Esophagus squamous epithelium (tissue), 5 donors: Measurements from ENCODE around the gene OS9. TPM values are rescaled to one million over a fixed set of nuclear protein-coding genes. Genes with fewer than 3 reads are reported as not detected.

Experiments
- DNase-seq: peaks from one replicate; lab custom pipeline; 2025; lab: John Stamatoyannopoulos, UW
- H3K27ac ChIP-seq, 4 donors: fragments of 200-600 bp; sonication (generic); one replicate each; pipeline ENCODE4 v1.5.1; 2016 to 2019; ENCODE audit warnings: mild to moderate bottlenecking in 1 of 4
- H3K27me3 ChIP-seq, 4 donors: fragments of 200-600 bp; sonication (generic); 1 replicate in 3 of 4; 2 replicates in 1 of 4; pipeline versions ENCODE4 v1.5.1 to v1.6.0; 2017 to 2021; ENCODE audit warnings: antibody characterized with exemption in 1 of 4
- H3K36me3 ChIP-seq, 3 donors: fragments of 200-600 bp; sonication (generic); one replicate each; pipeline ENCODE4 v1.5.1; 2016 to 2019
- H3K4me1 ChIP-seq, 3 donors: fragments of 200-600 bp; sonication (generic); one replicate each; pipeline ENCODE4 v1.5.1; 2017 to 2019
- H3K4me3 ChIP-seq, 4 donors: fragments of 200-600 bp; sonication (generic); 1 replicate in 3 of 4; 2 replicates in 1 of 4; pipeline ENCODE4 v1.5.1; 2016 to 2019; ENCODE audit warnings: mild to moderate bottlenecking in 2 of 4, moderate library complexity in 1 of 4
- H3K9me3 ChIP-seq, 3 donors: fragments of 200-600 bp; sonication (generic); one replicate each; pipeline ENCODE4 v1.5.1; 2016 to 2019
- POLR2A ChIP-seq, 4 donors: fragments of 450-650 bp; IDR thresholded peaks; one replicate each; pipeline ENCODE4 v1.6.1; 2017; ENCODE audit warnings: antibody characterized with exemption in 4 of 4, mild to moderate bottlenecking in 4 of 4, moderate library complexity in 3 of 4
- WGBS, 2 donors: methylation state at CpG; one replicate each; pipeline ENCODE4 v1.1.5; 2018; 5-methylcytosine and 5-hydroxymethylcytosine counted together
- intact Hi-C: fragments of 100-400 bp; cut with DNase I; formaldehyde crosslinking; loops from one replicate; pipeline ENCODE4 v1.15.0; 2022
- total RNA-seq, 4 donors: library from RNA; depleted of rRNA; stranded (reverse); fragments of >200 nt; gene quantifications; one replicate each; pipeline ENCODE4 v1.1.0, GENCODE V29; 2016
- TF ChIP-seq, protein P1 (sequence below), 6 experiments: fragments of 450-650 bp in 4 of 6; fragments of 200-600 bp in 2 of 6; sonication (generic) in 2 of 6; IDR thresholded peaks; one replicate each; pipeline ENCODE4 v1.5.1; 2016 to 2019; ENCODE audit warnings: antibody characterized with exemption in 6 of 6, mild to moderate bottlenecking in 4 of 6, moderate library complexity in 4 of 6
- donor health status: DM: yes; HTN: yes; CAD: no.

OS9 gene
- total RNA-seq, 4 donors from 2014 or later: 151 to 231 (median 168) TPM

DNA sequence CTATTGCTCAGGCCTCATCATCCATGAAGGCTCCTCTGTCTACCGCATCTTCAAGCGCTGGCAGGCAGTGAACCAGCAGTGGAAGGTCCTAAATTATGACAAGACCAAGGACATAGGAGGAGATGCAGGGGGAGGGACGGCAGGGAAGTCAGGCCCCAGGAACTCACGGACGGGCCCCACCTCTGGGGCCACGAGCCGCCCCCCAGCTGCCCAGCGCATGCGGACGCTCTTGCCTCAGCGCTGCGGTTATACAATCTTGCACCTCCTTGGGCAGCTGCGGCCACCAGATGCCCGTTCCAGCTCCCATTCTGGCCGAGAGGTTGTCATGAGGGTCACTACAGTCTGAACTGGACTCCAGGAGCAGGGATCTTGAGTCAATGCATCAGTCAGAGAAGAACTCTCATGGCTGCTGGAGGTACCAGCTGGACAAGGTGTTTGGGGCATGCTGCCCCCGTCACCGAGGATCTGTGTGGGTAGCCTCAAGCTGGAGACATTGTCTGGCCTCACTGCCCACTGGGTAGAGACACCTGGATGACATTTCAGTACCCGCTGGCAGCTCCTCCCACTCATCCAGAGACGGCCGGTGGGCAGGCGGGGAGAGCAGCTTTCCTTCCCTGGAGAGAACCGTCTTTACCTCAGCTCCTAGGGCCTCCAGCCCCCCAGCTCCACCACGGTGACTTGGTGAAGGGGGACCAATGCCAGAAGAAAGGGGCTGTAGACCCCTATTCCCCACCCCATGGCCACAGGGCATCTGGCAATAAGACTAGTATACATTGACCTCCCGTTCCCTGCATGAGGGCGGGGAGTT lies 64.8 kb downstream of the OS9 start:
- no peak for DNase-seq
- Histone ChIP-seq H3K9me3 (no peaks in the 10 kb centered on the region), H3K27ac (no peak overlapping the region), H3K36me3 (peaks cover 0 to 19% (median 0%) of the 10 kb centered on the region in 3 donors), H3K27me3 (peaks cover 0 to 18% (median 0%) of the 10 kb centered on the region in 4 donors), H3K4me3 (no peak overlapping the region), H3K4me1 (peaks cover 14 to 29% (median 18%) of the 10 kb centered on the region in 3 donors)
- intact Hi-C loops: no loop called here
- no peak for TF ChIP-seq POLR2A (IDR thresholded peaks at IDR 0.05)
- TF ChIP-seq, protein P1, sequence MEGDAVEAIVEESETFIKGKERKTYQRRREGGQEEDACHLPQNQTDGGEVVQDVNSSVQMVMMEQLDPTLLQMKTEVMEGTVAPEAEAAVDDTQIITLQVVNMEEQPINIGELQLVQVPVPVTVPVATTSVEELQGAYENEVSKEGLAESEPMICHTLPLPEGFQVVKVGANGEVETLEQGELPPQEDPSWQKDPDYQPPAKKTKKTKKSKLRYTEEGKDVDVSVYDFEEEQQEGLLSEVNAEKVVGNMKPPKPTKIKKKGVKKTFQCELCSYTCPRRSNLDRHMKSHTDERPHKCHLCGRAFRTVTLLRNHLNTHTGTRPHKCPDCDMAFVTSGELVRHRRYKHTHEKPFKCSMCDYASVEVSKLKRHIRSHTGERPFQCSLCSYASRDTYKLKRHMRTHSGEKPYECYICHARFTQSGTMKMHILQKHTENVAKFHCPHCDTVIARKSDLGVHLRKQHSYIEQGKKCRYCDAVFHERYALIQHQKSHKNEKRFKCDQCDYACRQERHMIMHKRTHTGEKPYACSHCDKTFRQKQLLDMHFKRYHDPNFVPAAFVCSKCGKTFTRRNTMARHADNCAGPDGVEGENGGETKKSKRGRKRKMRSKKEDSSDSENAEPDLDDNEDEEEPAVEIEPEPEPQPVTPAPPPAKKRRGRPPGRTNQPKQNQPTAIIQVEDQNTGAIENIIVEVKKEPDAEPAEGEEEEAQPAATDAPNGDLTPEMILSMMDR (IDR thresholded peaks at IDR 0.05): no peak
- 93 to 100% methylated on average over 3 to 13 of the region's 25 CpGs for WGBS, 2 donors

DNA sequence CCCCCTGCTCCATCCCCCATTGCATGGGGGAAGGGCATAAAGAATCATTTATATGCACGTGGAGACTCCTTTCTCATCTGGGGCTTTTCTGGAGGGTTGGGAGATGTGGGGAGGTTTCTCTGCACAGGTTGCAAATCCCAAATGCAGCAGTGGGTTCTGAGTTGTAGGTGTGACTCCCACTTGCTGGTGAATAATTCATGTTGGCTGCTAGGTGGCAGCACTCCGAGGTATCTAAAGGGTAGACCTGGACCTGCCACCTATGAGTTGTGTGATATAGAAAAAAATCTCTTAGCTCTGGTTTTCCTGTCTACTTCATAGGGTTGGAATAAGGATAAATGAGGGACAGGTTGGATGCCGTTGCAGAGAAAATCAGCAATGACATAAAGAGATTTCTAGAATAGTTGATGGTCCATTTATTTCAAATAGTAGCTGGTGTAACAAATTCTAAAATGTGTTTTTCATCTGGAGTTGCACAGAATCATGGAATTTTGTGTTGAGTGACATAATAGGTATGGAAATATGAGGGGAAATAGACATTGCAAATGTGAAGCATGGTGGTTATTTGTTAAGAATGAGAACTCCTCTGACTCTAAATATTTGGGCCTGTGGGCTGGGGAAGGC lies 65.5 kb downstream of the OS9 start:
- intact Hi-C loops: no loop called here
- Histone ChIP-seq H3K4me3 (no peak overlapping the region), H3K27me3 (peaks cover 0 to 25% (median 2%) of the 10 kb centered on the region in 4 donors), H3K9me3 (no peaks in the 10 kb centered on the region), H3K4me1 (peaks cover 11 to 24% (median 12%) of the 10 kb centered on the region in 3 donors), H3K27ac (no peak overlapping the region), H3K36me3 (peaks cover 0 to 19% (median 0%) of the 10 kb centered on the region in 3 donors)
- WGBS, 2 donors: 25 to 44% methylated on average over 3 of the region's 3 CpGs
- no peak for TF ChIP-seq POLR2A (IDR thresholded peaks at IDR 0.05)
- TF ChIP-seq, protein P1 (IDR thresholded peaks at IDR 0.05): peak in 4 of 6 experiments; percentile 24 to 58 (median 44)
- DNase-seq: no peak

DNA sequence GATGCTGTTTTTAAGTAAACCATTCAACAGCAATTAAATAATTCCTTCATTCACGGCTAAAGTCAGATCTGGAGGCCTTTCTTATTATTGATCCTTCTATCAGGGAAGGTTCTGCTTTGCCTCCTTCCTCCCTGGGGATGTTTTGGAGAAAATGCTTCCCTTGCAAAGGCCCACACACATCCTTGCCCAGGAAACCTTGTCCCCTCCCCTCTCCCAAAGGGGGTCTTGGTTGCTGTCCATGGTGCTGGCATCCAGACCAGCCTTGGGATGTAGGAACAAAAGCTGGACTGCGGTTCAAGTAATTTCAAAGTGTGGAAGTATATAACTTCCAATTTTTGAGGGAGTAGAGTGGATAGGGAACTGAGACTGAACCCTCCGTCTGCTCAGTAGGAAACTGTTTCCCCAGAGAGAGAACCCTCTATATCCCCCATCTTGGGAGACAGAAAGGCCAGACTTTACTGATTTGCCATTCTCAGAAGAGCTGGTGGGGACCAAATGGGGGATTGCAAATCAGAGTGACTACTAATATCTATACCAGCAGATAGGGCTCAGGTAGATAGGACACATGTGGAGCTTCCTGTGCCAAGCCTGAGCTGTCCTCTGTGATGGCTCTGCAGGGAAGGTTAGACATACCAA lies 66.5 kb downstream of the OS9 start:
- no peak for TF ChIP-seq POLR2A (IDR thresholded peaks at IDR 0.05)
- TF ChIP-seq, protein P1 (IDR thresholded peaks at IDR 0.05): no peak
- Histone ChIP-seq H3K27me3 (peaks cover 0 to 35% (median 7%) of the 10 kb centered on the region in 4 donors), H3K9me3 (no peaks in the 10 kb centered on the region), H3K4me3 (no peak overlapping the region), H3K36me3 (peaks cover 0 to 19% (median 0%) of the 10 kb centered on the region in 3 donors), H3K4me1 (peaks cover 18 to 28% (median 20%) of the 10 kb centered on the region in 3 donors), H3K27ac (no peak overlapping the region)
- 88 to 90% methylated on average over 3 of the region's 3 CpGs for WGBS, 2 donors
- intact Hi-C loops: no loop called here
- no peak for DNase-seq

DNA sequence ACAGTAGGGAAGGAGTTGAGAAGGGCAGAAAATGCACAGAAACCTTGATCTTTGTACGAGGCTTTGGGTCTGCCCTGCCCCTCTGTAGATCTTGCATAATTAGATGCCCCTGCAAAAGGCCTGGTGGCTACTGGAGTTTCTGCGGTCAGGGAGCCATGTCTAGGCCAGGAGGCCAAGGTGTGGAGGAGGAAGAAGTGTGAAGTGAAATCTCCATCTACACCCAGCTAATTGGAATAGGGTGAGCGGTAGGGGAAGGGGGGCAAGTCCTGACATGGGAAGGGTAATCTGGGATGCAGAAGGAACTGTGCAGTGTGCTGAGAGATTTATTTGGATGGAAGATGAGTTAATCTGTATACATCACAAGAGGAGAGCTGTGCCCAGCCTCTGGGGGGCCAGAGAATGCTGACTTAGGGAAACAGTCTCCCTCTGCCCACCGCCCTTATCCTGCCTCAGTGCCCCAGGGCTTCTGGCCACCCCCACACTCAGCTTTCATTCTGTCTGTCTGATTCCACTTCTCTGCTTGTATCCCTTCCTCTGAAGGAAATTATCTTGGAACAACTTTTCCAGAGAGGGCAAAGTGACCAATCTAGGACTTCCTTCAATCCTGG lies 67.6 kb downstream of the OS9 start:
- peaks cover 22 to 29% (median 25%) of the 10 kb centered on the region in 3 donors for H3K4me1 ChIP-seq
- H3K4me3 ChIP-seq: no peak overlapping the region
- H3K27ac ChIP-seq: no peak overlapping the region
- TF ChIP-seq, protein P1 (IDR thresholded peaks at IDR 0.05): no peak
- TF ChIP-seq POLR2A (IDR thresholded peaks at IDR 0.05): no peak
- H3K36me3 ChIP-seq: peaks cover 0 to 19% (median 0%) of the 10 kb centered on the region in 3 donors
- no peak for DNase-seq
- whole genome bisulfite sequencing, 2 donors: 81 to 92% methylated on average over 4 of the region's 4 CpGs
- intact Hi-C loops: no loop called here
- peaks cover 0 to 46% (median 10%) of the 10 kb centered on the region in 4 donors for H3K27me3 ChIP-seq
- H3K9me3 ChIP-seq: no peaks in the 10 kb centered on the region
